Measurements from ENCODE around the gene ADAMTS16.

GRCh38 chr5:5273976-5274375, 133.8 kb downstream of the ADAMTS16 start:
- no peak for TF ChIP-seq POLR2A (IDR thresholded peaks at IDR 0.05)
- TF ChIP-seq CTCF (IDR thresholded peaks at IDR 0.05) = no peak
